VCaP (cell line): ENCODE measurements around the gene SLC25A18.

Experiments used
- H3K27ac ChIP-seq: fragments of 450-650 bp; 2 replicates; pipeline ENCODE4 v1.5.1; 2017
- TF ChIP-seq, protein P1 (sequence below): fragments of 450-650 bp; conservative IDR thresholded peaks from 2 replicates; pipeline ENCODE4 v1.5.1; 2017; ENCODE audit warnings: mild to moderate bottlenecking, moderate library complexity

Gene SLC25A18

DNA sequence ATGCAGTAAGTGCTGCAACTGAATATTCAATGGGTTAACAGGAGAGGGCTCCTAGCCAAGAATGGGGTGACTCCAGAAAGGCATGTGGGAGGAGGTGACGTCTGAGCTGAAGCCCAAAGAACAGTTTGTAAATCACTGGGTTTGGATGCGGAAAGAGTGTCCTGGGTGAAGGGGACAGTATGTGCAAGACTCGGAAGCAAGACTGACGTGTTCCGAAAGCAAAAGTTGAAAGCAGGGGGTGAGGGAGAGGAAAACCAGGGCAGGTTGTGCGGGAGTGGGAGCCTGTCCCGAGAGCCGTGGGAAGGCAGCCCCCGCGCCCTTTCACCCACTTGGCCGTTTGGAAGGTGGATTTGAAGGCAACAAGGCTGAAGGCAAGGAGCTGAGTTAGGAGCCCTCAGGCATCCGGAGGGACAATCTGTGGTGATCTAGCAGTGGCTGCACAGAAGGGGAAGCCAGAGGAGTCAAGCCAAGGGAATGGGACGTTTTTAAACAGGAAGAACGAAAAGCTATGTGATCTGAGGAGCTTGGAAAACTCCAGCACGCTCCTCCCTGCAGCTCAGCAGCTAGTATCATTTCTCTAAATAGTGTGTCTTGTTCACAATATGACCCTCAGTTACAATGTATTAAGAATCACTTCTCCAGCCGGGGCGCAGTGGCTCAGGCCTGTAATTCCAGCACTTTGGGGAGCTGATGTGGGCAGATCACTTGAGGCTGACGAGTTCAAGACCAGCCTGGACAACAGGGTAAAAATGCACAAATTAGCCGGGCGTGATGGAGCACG lies 7.7 kb downstream of the SLC25A18 start:
- H3K27ac ChIP-seq, result peak overlapping the region; percentile 89; the same call in 1 of the 2 replicates
- TF ChIP-seq, protein P1, sequence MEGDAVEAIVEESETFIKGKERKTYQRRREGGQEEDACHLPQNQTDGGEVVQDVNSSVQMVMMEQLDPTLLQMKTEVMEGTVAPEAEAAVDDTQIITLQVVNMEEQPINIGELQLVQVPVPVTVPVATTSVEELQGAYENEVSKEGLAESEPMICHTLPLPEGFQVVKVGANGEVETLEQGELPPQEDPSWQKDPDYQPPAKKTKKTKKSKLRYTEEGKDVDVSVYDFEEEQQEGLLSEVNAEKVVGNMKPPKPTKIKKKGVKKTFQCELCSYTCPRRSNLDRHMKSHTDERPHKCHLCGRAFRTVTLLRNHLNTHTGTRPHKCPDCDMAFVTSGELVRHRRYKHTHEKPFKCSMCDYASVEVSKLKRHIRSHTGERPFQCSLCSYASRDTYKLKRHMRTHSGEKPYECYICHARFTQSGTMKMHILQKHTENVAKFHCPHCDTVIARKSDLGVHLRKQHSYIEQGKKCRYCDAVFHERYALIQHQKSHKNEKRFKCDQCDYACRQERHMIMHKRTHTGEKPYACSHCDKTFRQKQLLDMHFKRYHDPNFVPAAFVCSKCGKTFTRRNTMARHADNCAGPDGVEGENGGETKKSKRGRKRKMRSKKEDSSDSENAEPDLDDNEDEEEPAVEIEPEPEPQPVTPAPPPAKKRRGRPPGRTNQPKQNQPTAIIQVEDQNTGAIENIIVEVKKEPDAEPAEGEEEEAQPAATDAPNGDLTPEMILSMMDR, result no peak

- no peak overlapping the region for H3K27ac ChIP-seq
- TF ChIP-seq, protein P1, result no peak
Measured at GRCh38 chr22:17575151-17575550, 11.9 kb downstream of the SLC25A18 start.

- no peak overlapping the region for H3K27ac ChIP-seq
- TF ChIP-seq, protein P1, result no peak
Measured at GRCh38 chr22:17575681-17576080, 12.4 kb downstream of the SLC25A18 start.

- TF ChIP-seq, protein P1, result no peak
- no peak overlapping the region for H3K27ac ChIP-seq
Measured at GRCh38 chr22:17576470-17576869, 13.2 kb downstream of the SLC25A18 start.

GRCh38 chr22:17578136-17578754 lies 14.9 kb downstream of the SLC25A18 start:
- peak overlapping the region; percentile 66 for H3K27ac ChIP-seq
- TF ChIP-seq, protein P1, result no peak

DNA sequence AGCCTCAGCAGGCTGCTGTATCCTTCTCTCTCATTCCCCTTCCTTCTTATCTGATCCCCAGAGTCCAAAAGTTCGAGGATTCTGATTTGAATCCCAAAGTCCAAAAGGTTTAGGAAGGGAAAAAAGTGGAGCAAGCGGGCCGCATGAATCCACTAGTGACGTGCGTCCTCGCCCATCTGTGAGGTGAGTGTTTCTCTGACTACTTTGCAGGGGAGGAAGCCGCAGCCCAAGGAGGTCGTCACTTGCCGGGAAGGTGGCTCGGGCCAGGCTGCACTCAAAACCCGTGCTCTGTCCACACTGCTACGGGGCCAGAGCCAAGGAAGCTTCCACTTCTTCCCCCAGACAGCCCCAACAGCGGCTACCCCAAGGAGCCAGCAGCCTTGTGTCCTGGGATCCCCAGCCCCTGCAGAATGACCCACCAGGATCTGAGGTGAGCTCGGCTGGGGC lies 16.3 kb downstream of the SLC25A18 start:
- H3K27ac ChIP-seq, result peak overlapping the region; percentile 66; the same call in 1 of the 2 replicates
- TF ChIP-seq, protein P1, result no peak

GRCh38 chr22:17580441-17581031 lies 17.2 kb downstream of the SLC25A18 start:
- H3K27ac ChIP-seq, result no peak overlapping the region

More at GRCh38 chr22:17580441-17581031, 17.2 kb downstream of the SLC25A18 start:
- TF ChIP-seq, protein P1, result no peak
